RWPE2 (cell line): Measurements from ENCODE around the gene FGF10.

Source experiments
- ATAC-seq: fragments of 200-7000 bp; cut with Tn5 transposase; 3 replicates; pipeline ENCODE4 v1.9.1; 2021; ENCODE audit warnings: low read depth
- DNase-seq: peaks from one replicate; pipeline ENCODE4 v3.0.0-alpha.2; 2020; ENCODE audit warnings: low spot score
- H3K27ac ChIP-seq: fragments of 450-650 bp; 2 replicates; pipeline ENCODE4 v1.5.1; 2017; ENCODE audit warnings: mild to moderate bottlenecking; ENCODE audit not compliant: poor library complexity, severe bottlenecking
- H3K27me3 ChIP-seq: fragments of 250-450 bp; sonication (Bioruptor Pico); 2 replicates; pipeline ENCODE4 v1.5.1; 2021; ENCODE audit warnings: mild to moderate bottlenecking, moderate library complexity; ENCODE audit not compliant: insufficient read depth, poor library complexity, severe bottlenecking
- H3K36me3 ChIP-seq: fragments of 250-450 bp; sonication (Bioruptor Pico); 2 replicates; pipeline ENCODE4 v1.5.1; 2020; ENCODE audit warnings: low read depth, mild to moderate bottlenecking, moderate library complexity
- H3K4me1 ChIP-seq: fragments of 250-450 bp; sonication (Bioruptor Pico); 2 replicates; pipeline ENCODE4 v1.5.1; 2021; ENCODE audit warnings: mild to moderate bottlenecking, moderate library complexity; ENCODE audit not compliant: insufficient read depth, poor library complexity, severe bottlenecking
- H3K4me3 ChIP-seq: fragments of 250-450 bp; sonication (Bioruptor Pico); 2 replicates; pipeline ENCODE4 v1.5.1; 2021; ENCODE audit warnings: mild to moderate bottlenecking, moderate library complexity; ENCODE audit not compliant: severe bottlenecking
- H3K9me3 ChIP-seq: fragments of 250-450 bp; sonication (Bioruptor Pico); 2 replicates; pipeline ENCODE4 v1.5.1; 2021; ENCODE audit warnings: mild to moderate bottlenecking, moderate library complexity; ENCODE audit not compliant: severe bottlenecking
- CTCF ChIP-seq: fragments of 450-650 bp; IDR thresholded peaks from one replicate; pipeline ENCODE4 v1.5.1; 2017; ENCODE audit warnings: mild to moderate bottlenecking, moderate library complexity; ENCODE audit not compliant: poor library complexity, severe bottlenecking

Gene FGF10

GRCh38 chr5:44299394-44299793 is 89.8 kb downstream of the FGF10 start:
- TF ChIP-seq CTCF: no peak
- no peaks in the 10 kb centered on the region for H3K36me3 ChIP-seq
- ATAC-seq (no peak), DNase-seq (no peak)
- peaks cover 21% of the 10 kb centered on the region for H3K27me3 ChIP-seq
- no peaks in the 10 kb centered on the region for H3K9me3 ChIP-seq
- no peak overlapping the region for H3K27ac ChIP-seq
- H3K4me1 ChIP-seq: no peaks in the 10 kb centered on the region
- H3K4me3 ChIP-seq: no peak overlapping the region

- no peak for TF ChIP-seq CTCF
- Histone ChIP-seq H3K27ac (no peak overlapping the region), H3K36me3 (no peaks in the 10 kb centered on the region), H3K4me3 (no peak overlapping the region), H3K9me3 (no peaks in the 10 kb centered on the region), H3K4me1 (no peaks in the 10 kb centered on the region), H3K27me3 (peaks cover 20% of the 10 kb centered on the region)
- no peak for ATAC-seq
- DNase-seq: no peak
Measured at GRCh38 chr5:44294516-44294915, 94.7 kb downstream of the FGF10 start.

GRCh38 chr5:44292736-44293135 is 96.5 kb downstream of the FGF10 start:
- Histone ChIP-seq H3K27ac (no peak overlapping the region), H3K9me3 (no peaks in the 10 kb centered on the region), H3K36me3 (no peaks in the 10 kb centered on the region), H3K4me1 (no peaks in the 10 kb centered on the region), H3K4me3 (no peak overlapping the region), H3K27me3 (peaks cover 12% of the 10 kb centered on the region)
- TF ChIP-seq CTCF: no peak
- DNase-seq (no peak), ATAC-seq (no peak)

- no peak for ATAC-seq
- Histone ChIP-seq H3K27me3 (peaks cover 4% of the 10 kb centered on the region), H3K9me3 (no peaks in the 10 kb centered on the region), H3K36me3 (no peaks in the 10 kb centered on the region), H3K27ac (no peak overlapping the region), H3K4me1 (no peaks in the 10 kb centered on the region), H3K4me3 (no peak overlapping the region)
- no peak for TF ChIP-seq CTCF
- no peak for DNase-seq
Measured at GRCh38 chr5:44278469-44278868, 110.8 kb downstream of the FGF10 start.

- Histone ChIP-seq H3K9me3 (no peaks in the 10 kb centered on the region), H3K4me3 (no peak overlapping the region), H3K36me3 (no peaks in the 10 kb centered on the region), H3K27ac (no peak overlapping the region), H3K4me1 (no peaks in the 10 kb centered on the region), H3K27me3 (peaks cover 11% of the 10 kb centered on the region)
- ATAC-seq: no peak
- TF ChIP-seq CTCF: no peak
- no peak for DNase-seq
Measured at GRCh38 chr5:44275908-44276307, 113.3 kb downstream of the FGF10 start.
